ENCODE results near the gene KCNS3. TPM values are rescaled to one million over a fixed set of nuclear protein-coding genes. Genes with fewer than 3 reads are reported as not detected.

Gene KCNS3, protein sequence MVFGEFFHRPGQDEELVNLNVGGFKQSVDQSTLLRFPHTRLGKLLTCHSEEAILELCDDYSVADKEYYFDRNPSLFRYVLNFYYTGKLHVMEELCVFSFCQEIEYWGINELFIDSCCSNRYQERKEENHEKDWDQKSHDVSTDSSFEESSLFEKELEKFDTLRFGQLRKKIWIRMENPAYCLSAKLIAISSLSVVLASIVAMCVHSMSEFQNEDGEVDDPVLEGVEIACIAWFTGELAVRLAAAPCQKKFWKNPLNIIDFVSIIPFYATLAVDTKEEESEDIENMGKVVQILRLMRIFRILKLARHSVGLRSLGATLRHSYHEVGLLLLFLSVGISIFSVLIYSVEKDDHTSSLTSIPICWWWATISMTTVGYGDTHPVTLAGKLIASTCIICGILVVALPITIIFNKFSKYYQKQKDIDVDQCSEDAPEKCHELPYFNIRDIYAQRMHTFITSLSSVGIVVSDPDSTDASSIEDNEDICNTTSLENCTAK
- under 0.01 and 0.52 TPM in 2 replicates for total RNA-seq

DNA sequence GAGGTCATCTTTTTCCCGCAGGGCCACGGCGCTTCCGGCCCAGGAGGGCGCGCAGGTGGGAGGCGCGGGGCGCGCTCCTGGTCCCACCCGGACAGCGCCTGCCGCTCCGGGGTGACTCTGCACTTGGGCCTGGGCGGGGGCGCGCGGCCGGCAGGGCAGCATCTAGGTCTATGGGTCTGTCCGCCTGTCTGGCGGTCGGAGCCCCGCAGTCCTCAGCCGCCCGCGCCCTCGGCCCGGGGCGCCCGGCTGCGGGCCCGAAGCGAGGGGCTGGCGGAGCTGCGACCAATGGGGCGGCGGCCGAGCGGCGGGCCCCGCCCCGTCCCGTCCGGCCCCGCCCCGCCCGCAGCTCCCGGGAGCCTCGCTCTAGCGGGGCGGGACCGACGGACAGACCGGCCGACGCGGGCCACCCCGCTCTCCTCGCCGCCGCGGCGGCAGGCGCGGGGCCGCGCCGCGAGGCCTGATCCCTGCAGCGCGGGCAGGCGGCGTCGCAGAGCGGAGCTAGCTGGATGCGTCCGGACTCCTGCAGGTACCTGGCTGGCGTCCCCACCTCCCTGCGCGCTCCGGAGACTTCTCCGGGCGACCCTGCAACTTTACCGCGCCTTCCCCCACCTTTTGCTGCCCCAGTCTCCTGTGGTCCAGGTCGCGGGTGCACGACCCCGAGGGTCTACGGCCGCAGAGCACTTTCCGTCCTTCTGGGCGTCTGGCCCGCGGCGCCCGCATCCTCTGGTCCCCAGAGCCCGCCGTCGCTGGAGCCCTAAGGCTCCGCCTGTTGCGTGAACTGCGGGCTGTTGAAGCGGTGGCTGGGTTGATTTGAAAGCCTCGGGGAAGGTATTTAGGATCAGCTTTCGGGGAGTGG, at the start of gene KCNS3:
Gene KCNS3 (plus strand): TSS at position 387 of the 856 bp plus-strand sequence. CDS start 52,342 bp downstream, outside the sequence.

Other genes starting within 250 kb of the KCNS3 start
- 12.5 and 14.1 TPM in 2 replicates for gene SMC6, start 124.9 kb upstream of the KCNS3 start, total RNA-seq
- gene GEN1, start 124.5 kb upstream of the KCNS3 start, total RNA-seq, result 3.2 and 3.3 TPM in 2 replicates
- gene MSGN1, start 62.2 kb upstream of the KCNS3 start, total RNA-seq, result not detected in 2 replicates

Measured in bronchial smooth muscle cell (primary cell).